Activated T-helper 1 cell treated with anti-CD3 and anti-CD28 coated beads, Interleukin-12 subunit alpha, Interleukin-12 subunit beta, Interleukin-2, Interleukin-4 antibody, amounts not matched to agents 30 ng/mL and 10 ng/mL and 1 ng/mL, durations not matched to agents 14 hours and 24 hours and 36 hours (primary cell): ENCODE measurements around the gene HSFX1. TPM values are rescaled to one million over a fixed set of nuclear protein-coding genes. Genes with fewer than 3 reads are reported as not detected.
"Not testable (repeated sequence)": the region's sequence is repeated elsewhere in the genome, so short reads cannot be mapped to it uniquely, and the experiment has no call there.

Experiments used
- DNase-seq: peaks from one replicate; pipeline ENCODE4 v3.0.0; 2021; ENCODE audit warnings: low spot score
- H3K27ac Mint-ChIP-seq: one replicate; pipeline ENCODE4 v1.8.0; 2021; ENCODE audit warnings: mild to moderate bottlenecking, mixed read lengths
- H3K27me3 Mint-ChIP-seq: one replicate; pipeline ENCODE4 v1.8.0; 2022; ENCODE audit warnings: mild to moderate bottlenecking, moderate library complexity, mixed read lengths; ENCODE audit not compliant: insufficient read depth
- H3K36me3 Mint-ChIP-seq: one replicate; pipeline ENCODE4 v1.8.0; 2021; ENCODE audit warnings: low read depth, mixed read lengths
- H3K4me1 Mint-ChIP-seq: one replicate; pipeline ENCODE4 v1.8.0; 2021; ENCODE audit warnings: low read depth, mixed read lengths
- H3K4me3 Mint-ChIP-seq: one replicate; pipeline ENCODE4 v1.8.0; 2021; ENCODE audit warnings: mild to moderate bottlenecking, moderate library complexity, mixed read lengths
- H3K9me3 Mint-ChIP-seq: one replicate; pipeline ENCODE4 v1.8.0; 2021; ENCODE audit warnings: mixed read lengths
- intact Hi-C: fragments of 100-400 bp; cut with micrococcal nuclease; formaldehyde crosslinking; loops from one replicate; pipeline ENCODE4 v1.15.1; 2024
- total RNA-seq: library from RNA; stranded (reverse); gene quantifications from 2 replicates; pipeline ENCODE4 v1.2.3, GENCODE V29; 2022

The HSFX1 gene, protein sequence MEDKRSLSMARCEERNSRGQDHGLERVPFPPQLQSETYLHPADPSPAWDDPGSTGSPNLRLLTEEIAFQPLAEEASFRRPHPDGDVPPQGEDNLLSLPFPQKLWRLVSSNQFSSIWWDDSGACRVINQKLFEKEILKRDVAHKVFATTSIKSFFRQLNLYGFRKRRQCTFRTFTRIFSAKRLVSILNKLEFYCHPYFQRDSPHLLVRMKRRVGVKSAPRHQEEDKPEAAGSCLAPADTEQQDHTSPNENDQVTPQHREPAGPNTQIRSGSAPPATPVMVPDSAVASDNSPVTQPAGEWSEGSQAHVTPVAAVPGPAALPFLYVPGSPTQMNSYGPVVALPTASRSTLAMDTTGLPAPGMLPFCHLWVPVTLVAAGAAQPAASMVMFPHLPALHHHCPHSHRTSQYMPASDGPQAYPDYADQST
- 0.49 and 1.2 TPM in 2 replicates for total RNA-seq

DNA sequence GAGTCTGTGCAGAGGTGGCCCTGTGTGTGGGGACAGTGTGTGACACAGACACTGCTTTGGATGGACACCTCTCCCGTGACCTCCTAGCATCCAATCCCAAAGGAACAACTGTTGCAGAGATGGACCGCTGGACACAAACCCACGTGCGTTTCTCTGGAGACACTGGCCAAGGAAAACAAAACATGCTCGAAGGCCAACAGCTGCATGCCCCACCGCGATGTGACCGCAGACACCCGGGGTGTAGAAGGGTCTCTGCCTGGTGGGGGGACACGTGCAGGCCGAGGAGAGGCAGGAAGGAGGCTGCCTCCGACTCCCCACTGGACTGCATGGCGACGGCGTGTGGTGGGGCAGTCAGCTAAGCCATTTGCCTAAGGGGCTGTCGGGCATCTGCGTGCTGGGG, at the start of gene HSFX1:
TSS of gene HSFX1 (plus strand) at position 301 of the 400 bp plus-strand sequence. CDS start 614 bp downstream, outside the sequence.
- H3K27ac Mint-ChIP-seq, H3K36me3 Mint-ChIP-seq, DNase-seq, intact Hi-C loops, H3K4me1 Mint-ChIP-seq, H3K4me3 Mint-ChIP-seq, H3K27me3 Mint-ChIP-seq, H3K9me3 Mint-ChIP-seq: not testable (repeated sequence)

DNA sequence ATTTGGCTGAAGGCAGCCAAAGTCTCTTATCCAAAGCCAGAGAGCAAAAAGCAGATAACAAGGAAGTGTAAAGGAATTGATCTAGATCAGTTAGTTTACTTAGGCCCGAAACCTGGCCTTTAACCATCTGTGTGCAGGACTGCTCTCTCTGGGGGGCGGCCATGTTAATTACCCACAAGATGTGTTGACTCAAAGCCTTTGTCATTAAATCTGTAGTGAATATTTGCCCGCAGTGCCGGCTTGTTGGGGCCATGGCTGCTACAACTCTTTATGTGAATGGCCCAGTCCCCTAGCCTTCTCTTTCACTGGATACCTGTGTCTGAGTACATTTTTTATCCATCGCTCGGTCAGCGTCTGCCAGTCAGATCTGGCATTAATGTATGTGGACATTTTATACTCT, 46.6 kb upstream of the HSFX1 start:
- H3K4me3 Mint-ChIP-seq, H3K4me1 Mint-ChIP-seq, H3K27me3 Mint-ChIP-seq, intact Hi-C loops, DNase-seq, H3K36me3 Mint-ChIP-seq, H3K27ac Mint-ChIP-seq, H3K9me3 Mint-ChIP-seq: not testable (repeated sequence)

DNA sequence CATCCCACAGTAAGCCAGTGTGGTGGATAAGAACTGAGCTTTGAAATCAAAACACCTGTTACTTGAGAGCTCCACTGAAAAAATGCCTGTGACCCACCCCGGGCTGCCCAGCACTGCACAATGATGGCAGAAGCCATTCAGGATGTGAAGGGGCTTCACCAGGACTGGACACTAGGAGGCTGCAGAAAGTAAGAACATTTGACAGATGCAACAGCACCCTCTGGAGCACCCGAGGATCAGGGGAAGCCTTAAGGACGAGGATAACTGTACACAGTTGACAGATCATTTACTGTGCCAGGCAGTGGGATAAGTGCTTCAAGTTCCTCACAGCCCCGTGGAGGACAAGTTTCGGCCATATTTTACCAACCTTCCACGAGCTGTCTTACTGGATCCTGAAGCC, 31.6 kb upstream of the HSFX1 start:
- DNase-seq, H3K9me3 Mint-ChIP-seq, H3K27ac Mint-ChIP-seq, H3K27me3 Mint-ChIP-seq, intact Hi-C loops, H3K4me3 Mint-ChIP-seq, H3K4me1 Mint-ChIP-seq, H3K36me3 Mint-ChIP-seq: not testable (repeated sequence)

DNA sequence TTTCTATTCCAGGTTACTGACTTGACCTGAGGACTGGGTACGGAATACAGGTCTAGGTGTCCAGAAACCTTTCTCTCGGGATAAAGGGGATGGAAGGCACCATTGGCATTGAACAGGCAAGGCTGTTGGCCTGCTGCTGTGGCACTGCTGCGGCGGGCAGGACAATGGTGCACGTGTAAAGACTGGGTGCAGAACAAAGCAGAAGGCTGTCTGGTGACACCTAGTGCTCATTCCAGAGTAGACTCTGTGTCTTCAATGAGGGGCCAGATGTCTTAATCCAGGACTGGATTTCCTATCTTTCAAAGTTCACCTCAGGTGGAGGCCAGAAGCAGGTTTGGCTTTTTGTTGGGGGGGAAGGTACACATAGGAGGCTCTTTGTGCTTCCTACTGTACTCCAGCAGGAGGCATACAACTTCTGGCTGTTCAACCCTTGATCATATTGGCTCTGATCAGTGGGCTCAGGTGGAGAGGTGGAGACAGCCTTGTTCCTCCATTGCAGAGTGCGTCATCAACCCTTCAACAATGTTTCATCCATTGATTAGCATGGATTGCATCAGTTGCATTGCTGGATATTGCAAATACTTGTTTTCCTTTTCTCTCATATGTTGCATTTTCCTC, 27.4 kb upstream of the HSFX1 start:
- H3K27me3 Mint-ChIP-seq, H3K4me3 Mint-ChIP-seq, DNase-seq, H3K27ac Mint-ChIP-seq, intact Hi-C loops, H3K36me3 Mint-ChIP-seq, H3K4me1 Mint-ChIP-seq, H3K9me3 Mint-ChIP-seq: not testable (repeated sequence)

DNA sequence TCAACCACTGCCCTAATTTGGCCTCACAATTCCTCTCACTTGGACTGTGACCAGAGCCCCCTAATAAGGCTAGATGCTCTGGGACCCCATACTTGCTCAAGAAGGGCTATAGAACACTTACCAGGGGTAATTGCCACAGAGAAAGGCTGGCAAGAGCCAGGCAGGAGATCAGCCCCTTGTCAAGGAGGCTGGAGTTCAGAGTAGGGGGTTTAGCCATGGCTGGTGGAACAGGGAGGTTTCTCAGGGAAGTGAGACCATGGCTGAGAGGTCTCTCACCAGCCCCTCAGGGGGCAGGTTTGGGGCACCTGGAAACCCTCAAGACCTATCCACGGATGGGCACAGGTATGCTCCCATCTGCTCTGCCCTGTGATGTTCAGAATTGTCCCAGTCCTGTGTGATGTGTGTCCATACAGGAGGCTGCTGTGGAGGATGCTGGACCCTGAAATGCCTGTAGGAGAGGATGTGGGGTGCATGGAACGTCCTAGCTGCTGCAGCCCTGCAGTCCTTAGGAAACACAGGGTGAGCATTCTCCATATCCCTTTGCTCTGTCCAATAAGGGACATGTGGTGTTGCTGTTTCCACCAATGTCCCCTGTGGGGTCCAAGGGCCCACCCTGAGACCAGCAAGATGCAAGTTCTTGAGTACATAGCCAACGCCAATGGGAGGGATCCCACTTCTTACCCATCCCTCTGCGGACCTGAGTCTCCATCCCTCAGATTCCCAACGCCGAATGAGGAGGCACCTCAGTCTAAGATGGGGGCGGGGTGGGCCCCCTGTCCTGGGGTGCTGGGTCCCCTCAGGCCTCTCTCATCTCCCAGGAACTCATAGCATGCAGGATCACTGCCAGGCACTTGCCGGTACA, 16.4 kb upstream of the HSFX1 start:
- intact Hi-C loops = no loop called here
- H3K27me3 Mint-ChIP-seq = peaks cover 4% of the 10 kb centered on the region

DNA sequence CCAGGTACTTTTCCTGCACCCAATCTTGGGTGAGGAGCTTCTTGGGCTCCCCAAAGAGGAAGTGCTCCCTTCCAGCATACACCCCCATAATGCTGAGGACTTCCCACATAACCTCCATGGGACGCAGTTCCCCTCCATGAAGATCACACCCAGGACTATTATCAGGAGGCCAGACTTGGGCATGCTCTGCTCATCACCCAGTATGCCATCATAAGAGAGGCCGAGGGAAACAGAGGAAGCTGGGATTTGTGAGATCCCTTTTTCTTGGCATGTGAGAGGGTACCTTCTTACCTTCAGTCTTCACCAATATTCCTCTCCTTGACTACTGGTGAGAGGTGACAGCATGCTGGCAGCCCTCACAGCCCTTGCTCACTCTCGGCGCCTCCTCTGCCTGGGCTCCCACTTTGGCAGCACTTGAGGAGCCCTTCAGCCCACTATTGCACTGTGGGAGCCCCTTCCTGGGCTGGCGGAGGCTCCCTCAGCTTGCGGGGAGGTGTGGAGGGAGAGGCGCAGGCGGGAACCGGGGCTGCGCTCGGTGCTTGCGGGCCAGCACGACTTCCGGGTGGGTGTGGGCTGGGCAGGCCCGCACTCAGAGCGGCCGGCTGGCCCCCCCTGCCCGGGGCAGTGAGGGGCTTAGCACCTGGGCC, 15.7 kb upstream of the HSFX1 start:
- Mint-ChIP-seq H3K4me3 (no peak overlapping the region), H3K27ac (no peak overlapping the region), H3K36me3 (no peaks in the 10 kb centered on the region), H3K4me1 (no peaks in the 10 kb centered on the region), H3K27me3 (peaks cover 4% of the 10 kb centered on the region), H3K9me3 (no peaks in the 10 kb centered on the region)
- intact Hi-C loops = no loop called here
- DNase-seq = no peak

More for the DNA sequence above, 16.4 kb upstream of the HSFX1 start:
- H3K4me3 Mint-ChIP-seq = no peak overlapping the region
- H3K36me3 Mint-ChIP-seq = no peaks in the 10 kb centered on the region
- no peaks in the 10 kb centered on the region for H3K9me3 Mint-ChIP-seq
- no peaks in the 10 kb centered on the region for H3K4me1 Mint-ChIP-seq
- H3K27ac Mint-ChIP-seq = no peak overlapping the region
- DNase-seq = no peak

DNA sequence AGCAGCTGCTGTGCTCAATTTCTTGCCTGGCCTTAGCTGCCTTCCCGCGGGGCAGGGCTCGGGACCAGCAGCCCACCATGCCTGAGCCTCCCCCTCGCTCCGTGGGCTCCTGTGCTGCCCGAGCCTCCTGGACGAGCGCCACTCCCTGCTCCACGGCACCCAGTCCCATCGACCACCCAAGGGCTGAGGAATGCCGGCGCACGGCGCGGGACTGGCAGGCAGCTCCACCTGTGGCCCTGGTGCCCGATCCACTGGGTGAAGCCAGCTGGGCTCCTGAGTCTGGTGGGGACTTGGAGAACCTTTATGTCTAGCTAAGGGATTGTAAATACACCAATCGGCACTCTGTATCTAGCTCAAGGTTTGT, 15.2 kb upstream of the HSFX1 start:
- H3K27me3 Mint-ChIP-seq, H3K4me3 Mint-ChIP-seq, H3K27ac Mint-ChIP-seq, H3K36me3 Mint-ChIP-seq, H3K9me3 Mint-ChIP-seq, intact Hi-C loops, DNase-seq, H3K4me1 Mint-ChIP-seq: not testable (repeated sequence)

DNA sequence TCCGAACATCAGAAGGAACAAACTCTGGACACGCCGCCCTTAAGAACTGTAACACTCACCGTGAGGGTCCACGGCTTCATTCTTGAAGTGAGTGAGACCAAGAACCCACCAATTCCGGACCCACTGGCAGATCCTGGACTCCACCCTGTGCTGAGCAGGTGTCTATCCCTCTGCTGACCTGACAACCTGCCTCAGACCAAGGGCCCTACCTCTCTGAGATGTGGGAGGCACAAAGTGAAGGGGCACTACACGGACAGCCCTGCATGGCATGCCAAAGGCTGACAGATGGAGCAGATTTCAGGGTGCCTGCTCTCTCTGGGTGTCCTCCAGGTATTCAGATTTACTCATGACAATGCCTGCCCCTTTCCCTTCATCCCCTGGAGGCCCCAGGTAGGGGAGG, 14.0 kb upstream of the HSFX1 start:
- H3K36me3 Mint-ChIP-seq = no peaks in the 10 kb centered on the region
- no peak overlapping the region for H3K4me3 Mint-ChIP-seq
- no peak for DNase-seq
- H3K27me3 Mint-ChIP-seq = peaks cover 9% of the 10 kb centered on the region
- H3K9me3 Mint-ChIP-seq = no peaks in the 10 kb centered on the region
- intact Hi-C loops = no loop called here
- no peaks in the 10 kb centered on the region for H3K4me1 Mint-ChIP-seq
- H3K27ac Mint-ChIP-seq = no peak overlapping the region

DNA sequence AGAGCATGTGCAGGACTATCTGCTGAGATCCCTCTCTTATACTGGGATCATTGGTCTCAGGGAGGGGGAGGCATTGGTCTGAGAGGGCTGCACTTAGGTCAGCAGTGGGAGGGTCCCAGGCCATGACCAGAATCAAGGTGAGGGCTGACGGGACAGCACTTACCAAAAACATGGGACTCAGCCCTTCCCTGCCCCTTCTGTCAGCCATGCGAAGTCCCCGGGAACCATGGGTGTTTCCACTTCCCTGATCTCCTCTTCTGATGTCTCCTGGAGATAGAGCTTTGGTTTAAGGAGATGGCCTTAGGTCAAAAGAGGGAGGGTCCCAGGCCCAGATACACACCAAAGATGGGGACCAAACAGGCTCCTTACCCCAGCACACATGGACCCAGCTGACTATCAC, 12.9 kb upstream of the HSFX1 start:
- Mint-ChIP-seq H3K4me3 (no peak overlapping the region), H3K9me3 (no peaks in the 10 kb centered on the region)
- intact Hi-C loops = no loop called here

DNA sequence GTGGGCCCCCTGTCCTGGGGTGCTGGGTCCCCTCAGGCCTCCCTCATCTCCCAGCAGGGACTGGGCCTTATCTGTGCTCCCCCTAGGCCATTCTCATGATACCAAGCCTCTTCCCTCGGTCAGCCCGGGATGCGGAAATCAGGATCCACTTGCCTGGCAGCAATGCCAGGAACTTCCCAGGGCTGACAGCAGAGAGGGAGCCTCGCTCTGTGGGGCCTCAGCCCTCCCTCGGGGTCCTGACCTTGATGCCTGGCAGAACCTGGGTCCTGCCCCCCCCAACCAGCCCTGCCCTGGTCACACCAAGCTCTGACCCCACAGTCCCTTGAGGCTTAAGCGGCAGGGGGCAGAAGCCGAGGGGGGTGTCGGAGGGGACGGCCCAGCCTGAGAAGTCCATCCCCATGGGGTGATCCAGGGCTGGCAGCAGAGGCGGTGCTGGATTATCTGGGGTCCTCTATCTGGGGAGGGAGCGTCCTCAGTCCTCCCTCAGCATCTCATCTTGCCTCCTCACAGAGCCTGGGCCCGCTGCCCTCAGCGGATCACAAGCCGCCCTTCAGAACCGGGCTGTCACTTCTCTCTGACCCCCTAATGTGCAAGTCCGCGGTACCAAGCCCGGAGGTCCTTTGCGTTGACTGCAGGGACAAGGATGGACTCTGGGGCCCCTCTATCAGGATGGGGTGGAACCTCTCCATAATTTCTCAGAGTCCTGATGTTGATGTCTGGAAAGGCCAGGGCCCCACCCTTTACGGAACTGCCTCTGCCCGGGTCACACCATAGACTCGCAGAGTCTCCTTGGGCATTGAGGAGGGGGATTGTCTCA, 11.8 kb upstream of the HSFX1 start:
- H3K4me1 Mint-ChIP-seq = not testable (repeated sequence)

More for the DNA sequence above, 12.9 kb upstream of the HSFX1 start:
- no peaks in the 10 kb centered on the region for H3K4me1 Mint-ChIP-seq
- no peak overlapping the region for H3K27ac Mint-ChIP-seq
- H3K27me3 Mint-ChIP-seq = peaks cover 9% of the 10 kb centered on the region
- H3K36me3 Mint-ChIP-seq = no peaks in the 10 kb centered on the region
- DNase-seq = no peak

DNA sequence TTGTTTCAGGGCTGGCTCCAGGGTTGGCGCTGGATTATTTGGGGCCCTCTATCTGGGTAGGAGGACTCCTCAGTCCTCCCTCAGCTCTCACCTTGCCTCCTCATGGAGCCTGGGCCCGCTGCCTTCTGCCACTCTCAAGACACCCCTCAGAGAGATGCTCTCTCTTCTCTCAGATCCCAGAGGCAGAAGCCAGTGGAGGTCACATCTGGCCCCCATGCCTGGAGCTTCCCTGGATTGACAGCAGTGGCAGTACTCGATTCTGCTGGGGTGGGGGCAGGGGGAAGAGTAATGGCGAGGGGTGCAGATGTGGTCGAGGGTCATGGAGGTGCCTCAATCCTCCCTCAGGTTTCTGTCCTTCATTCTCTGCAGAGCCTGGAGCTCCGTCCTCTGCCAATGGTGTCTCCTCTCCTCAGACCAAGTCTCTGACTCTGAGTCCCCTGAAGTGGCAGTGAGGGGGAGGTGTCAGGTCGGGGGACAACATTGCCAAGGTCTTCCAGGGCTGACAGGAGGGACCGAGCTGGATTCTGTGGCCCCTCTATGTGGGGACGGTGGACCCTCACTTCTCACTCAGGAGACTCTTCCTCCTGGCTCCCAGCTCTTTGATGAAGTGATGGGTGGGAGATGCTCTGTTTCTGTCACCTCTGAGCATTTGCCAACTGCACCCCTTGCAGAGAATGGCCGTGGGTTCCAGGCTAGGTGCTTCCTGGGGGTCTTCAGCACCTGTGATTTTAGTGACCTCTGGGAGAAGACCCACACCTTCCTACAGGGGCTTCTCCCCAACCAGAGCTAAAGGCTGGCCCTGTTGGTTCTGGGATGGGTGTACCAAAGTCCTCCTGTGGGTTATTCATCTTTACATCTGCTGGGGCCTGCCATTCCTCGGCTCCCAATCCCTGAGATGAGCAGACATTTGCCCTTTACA, 10.9 kb upstream of the HSFX1 start:
- H3K36me3 Mint-ChIP-seq = no peaks in the 10 kb centered on the region

More for the DNA sequence above, 11.8 kb upstream of the HSFX1 start:
- H3K9me3 Mint-ChIP-seq, DNase-seq, H3K36me3 Mint-ChIP-seq, H3K4me3 Mint-ChIP-seq, H3K27ac Mint-ChIP-seq, H3K27me3 Mint-ChIP-seq, intact Hi-C loops: not testable (repeated sequence)

More for the DNA sequence above, 10.9 kb upstream of the HSFX1 start:
- H3K9me3 Mint-ChIP-seq = no peaks in the 10 kb centered on the region
- H3K4me1 Mint-ChIP-seq = no peaks in the 10 kb centered on the region
- no peak overlapping the region for H3K27ac Mint-ChIP-seq
- no peak for DNase-seq
- intact Hi-C loops = no loop called here
- no peak overlapping the region for H3K4me3 Mint-ChIP-seq
- peaks cover 9% of the 10 kb centered on the region for H3K27me3 Mint-ChIP-seq
